Neuronal stem cell (in vitro differentiated cells): ENCODE results near the gene ABCA3.

Experiments used
- DNase-seq: peaks from one replicate; pipeline ENCODE4 v3.0.0-alpha.2; 2013; ENCODE audit warnings: low spot score
- H2AFZ ChIP-seq: one replicate; pipeline ENCODE4 v1.6.1; 2013; ENCODE audit warnings: mild to moderate bottlenecking, low read length, inconsistent platforms
- H2AK5ac ChIP-seq: 2 replicates; pipeline ENCODE4 v1.6.1; 2013; ENCODE audit warnings: low read depth, mild to moderate bottlenecking, inconsistent platforms, low read length, moderate library complexity, mixed read lengths
- H2BK120ac ChIP-seq: 2 replicates; pipeline ENCODE4 v1.6.1; 2013; ENCODE audit warnings: low read depth, mild to moderate bottlenecking, inconsistent platforms, low read length, moderate library complexity, mixed read lengths
- H2BK12ac ChIP-seq: one replicate; pipeline ENCODE4 v1.6.1; 2013; ENCODE audit warnings: low read length, inconsistent platforms
- H2BK15ac ChIP-seq: 2 replicates; pipeline ENCODE4 v1.6.1; 2013; ENCODE audit warnings: mild to moderate bottlenecking, low read length, inconsistent platforms, mixed read lengths
- H2BK5ac ChIP-seq: one replicate; pipeline ENCODE4 v1.6.1; 2013; ENCODE audit warnings: inconsistent platforms, mild to moderate bottlenecking, low read length, moderate library complexity
- H3K14ac ChIP-seq: one replicate; pipeline ENCODE4 v1.6.1; 2013; ENCODE audit warnings: low read length, inconsistent platforms
- H3K18ac ChIP-seq: 2 replicates; pipeline ENCODE4 v1.6.1; 2013; ENCODE audit warnings: low read length, inconsistent platforms
- H3K23ac ChIP-seq: 2 replicates; pipeline ENCODE4 v1.6.1; 2013; ENCODE audit warnings: low read depth, mild to moderate bottlenecking, mixed read lengths, low read length, inconsistent platforms; ENCODE audit not compliant: poor library complexity
- H3K27ac ChIP-seq: replicated peaks from 3 replicates; pipeline ENCODE4 v1.5.1; 2013; ENCODE audit warnings: low read length, inconsistent platforms
- H3K27me3 ChIP-seq, 3 experiments: 2 replicates each; pipeline ENCODE4 v1.6.1; 2013; ENCODE audit warnings: low read length in 3 of 3, mild to moderate bottlenecking in 2 of 3, inconsistent platforms in 1 of 3, low read depth in 1 of 3, mixed read lengths in 1 of 3, moderate library complexity in 1 of 3; ENCODE audit not compliant: control insufficient read depth in 3 of 3, insufficient read depth in 3 of 3
- H3K36me3 ChIP-seq, 2 donors: replicated peaks in 1 of 2; 2 replicates each; pipeline ENCODE4 v1.6.1; 2013; ENCODE audit warnings: low read length in 2 of 2; ENCODE audit not compliant: control insufficient read depth in 2 of 2, insufficient read depth in 2 of 2
- H3K4ac ChIP-seq: 2 replicates; pipeline ENCODE4 v1.6.1; 2013; ENCODE audit warnings: inconsistent platforms, mild to moderate bottlenecking, low read length, moderate library complexity
- H3K4me1 ChIP-seq, 2 donors: 1 replicate in 1 of 2; 2 replicates in 1 of 2; pipeline ENCODE4 v1.6.1; 2013; ENCODE audit warnings: low read length in 2 of 2, low read depth in 1 of 2; ENCODE audit not compliant: control insufficient read depth in 2 of 2, insufficient read depth in 1 of 2
- H3K4me2 ChIP-seq: one replicate; pipeline ENCODE4 v1.6.1; 2013; ENCODE audit warnings: mild to moderate bottlenecking, low read length, inconsistent platforms; ENCODE audit not compliant: insufficient read depth, poor library complexity, severe bottlenecking
- H3K4me3 ChIP-seq, 2 donors: 2 replicates each; pipeline ENCODE4 v1.5.1; 2013; ENCODE audit warnings: low read length in 2 of 2, mild to moderate bottlenecking in 2 of 2, inconsistent platforms in 1 of 2, moderate library complexity in 1 of 2
- H3K79me1 ChIP-seq: one replicate; pipeline ENCODE4 v1.6.1; 2013; ENCODE audit warnings: low read depth, mild to moderate bottlenecking, inconsistent platforms, low read length, moderate library complexity
- H3K9ac ChIP-seq: one replicate; pipeline ENCODE4 v1.6.1; 2013; ENCODE audit warnings: mild to moderate bottlenecking, low read depth, low read length, inconsistent platforms; ENCODE audit not compliant: poor library complexity
- H3K9me3 ChIP-seq, 2 donors: replicated peaks in 1 of 2; 2 replicates each; pipeline versions ENCODE3 to v1.6.1; 2013; ENCODE audit warnings: low read length in 2 of 2, mild to moderate bottlenecking in 2 of 2, inconsistent platforms in 1 of 2, low read depth in 1 of 2, mixed read lengths in 1 of 2, moderate library complexity in 1 of 2; ENCODE audit not compliant: control insufficient read depth in 2 of 2, insufficient read depth in 1 of 2
- H4K8ac ChIP-seq: one replicate; pipeline ENCODE4 v1.6.1; 2013; ENCODE audit warnings: low read depth, mild to moderate bottlenecking, inconsistent platforms, low read length, moderate library complexity
- H4K91ac ChIP-seq: one replicate; pipeline ENCODE4 v1.6.1; 2013; ENCODE audit warnings: low read length, low read depth, mild to moderate bottlenecking, inconsistent platforms; ENCODE audit not compliant: poor library complexity
- WGBS, 2 donors: extraction: QIAGEN DNeasy Blood & Tissue Kit; methylation state at CpG; one replicate each; pipeline ENCODE4 v1.1.7; 2013; ENCODE audit warnings: missing lambda C conversion rate in 2 of 2, mixed read lengths in 1 of 2; ENCODE audit not compliant: insufficient read length in 2 of 2, insufficient replicate concordance in 1 of 2; ENCODE audit errors: extremely low coverage in 2 of 2; 5-methylcytosine and 5-hydroxymethylcytosine counted together

The ABCA3 gene

GRCh38 chr16:2295056-2295798 is 45.3 kb downstream of the ABCA3 start:
- no peak overlapping the region for H3K4me2 ChIP-seq
- H4K91ac ChIP-seq: no peak overlapping the region
- no peak overlapping the region for H2AFZ ChIP-seq
- H3K4me1 ChIP-seq: no peaks in the 10 kb centered on the region
- H3K23ac ChIP-seq: no peak overlapping the region
- H2BK120ac ChIP-seq: no peak overlapping the region
- peak overlapping the region; percentile 30 for H2AK5ac ChIP-seq
- no peak overlapping the region for H2BK5ac ChIP-seq
- no peak overlapping the region for H2BK12ac ChIP-seq
- no peak overlapping the region for H3K18ac ChIP-seq
- no peak overlapping the region for H4K8ac ChIP-seq
- H3K9ac ChIP-seq: peak overlapping the region; percentile 7
- H2BK15ac ChIP-seq: no peak overlapping the region
- no peak overlapping the region for H3K4ac ChIP-seq
- H3K27me3 ChIP-seq: no peaks in the 10 kb centered on the region
- WGBS, 2 donors: no CpG with 5 or more reads among the region's 21 CpGs
- no peak overlapping the region for H3K14ac ChIP-seq
- peaks cover 0 to 11% of the 10 kb centered on the region in 2 donors for H3K36me3 ChIP-seq
- no peaks in the 10 kb centered on the region for H3K79me1 ChIP-seq
- H3K27ac ChIP-seq: no peak overlapping the region
- peaks cover 0 to 3% of the 10 kb centered on the region in 2 donors for H3K9me3 ChIP-seq
- no peak for DNase-seq
- no peak overlapping the region for H3K4me3 ChIP-seq

DNA sequence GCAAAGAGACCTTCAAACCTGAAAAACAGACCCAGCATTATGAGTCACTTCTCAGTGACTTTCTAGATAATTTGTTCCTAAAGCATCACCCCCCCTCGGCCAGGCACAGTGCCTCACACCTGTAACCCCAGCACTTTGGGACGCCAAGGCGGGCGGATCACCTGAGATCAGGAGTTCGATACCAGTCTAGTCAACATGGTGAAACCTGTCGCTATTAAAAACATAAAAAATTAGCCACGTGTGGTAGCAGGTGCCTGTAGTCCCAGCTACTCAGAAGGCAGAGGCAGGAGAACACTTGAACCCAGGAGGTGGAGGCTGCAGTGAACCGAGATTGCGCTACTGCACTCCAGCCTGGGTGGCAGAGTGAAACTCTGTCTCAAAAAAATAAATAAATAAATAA is 48.3 kb downstream of the ABCA3 start:
- H3K27ac ChIP-seq: no peak overlapping the region

GRCh38 chr16:2289282-2289681 is 51.2 kb downstream of the ABCA3 start:
- no peak overlapping the region for H2BK12ac ChIP-seq
- H3K9me3 ChIP-seq: no peaks in the 10 kb centered on the region
- no CpG with 5 or more reads among the region's 23 CpGs for WGBS, 2 donors

More for the DNA sequence above, 48.3 kb downstream of the ABCA3 start:
- Histone ChIP-seq H3K23ac (no peak overlapping the region), H2AK5ac (no peak overlapping the region), H3K4me2 (no peak overlapping the region), H2BK15ac (no peak overlapping the region), H3K36me3 (peaks cover 0 to 11% of the 10 kb centered on the region in 2 donors), H2AFZ (no peak overlapping the region), H2BK5ac (no peak overlapping the region), H3K4me1 (no peaks in the 10 kb centered on the region), H3K9me3 (peaks cover 0 to 3% of the 10 kb centered on the region in 2 donors), H3K14ac (no peak overlapping the region), H3K27me3 (no peaks in the 10 kb centered on the region), H3K9ac (no peak overlapping the region), H2BK120ac (no peak overlapping the region), H3K18ac (no peak overlapping the region), H2BK12ac (no peak overlapping the region), H3K79me1 (no peaks in the 10 kb centered on the region), H3K4me3 (no peak overlapping the region), H3K4ac (no peak overlapping the region), H4K8ac (no peak overlapping the region), H4K91ac (no peak overlapping the region)
- WGBS, 2 donors: no CpG with 5 or more reads among the region's 9 CpGs
- DNase-seq: no peak

DNA sequence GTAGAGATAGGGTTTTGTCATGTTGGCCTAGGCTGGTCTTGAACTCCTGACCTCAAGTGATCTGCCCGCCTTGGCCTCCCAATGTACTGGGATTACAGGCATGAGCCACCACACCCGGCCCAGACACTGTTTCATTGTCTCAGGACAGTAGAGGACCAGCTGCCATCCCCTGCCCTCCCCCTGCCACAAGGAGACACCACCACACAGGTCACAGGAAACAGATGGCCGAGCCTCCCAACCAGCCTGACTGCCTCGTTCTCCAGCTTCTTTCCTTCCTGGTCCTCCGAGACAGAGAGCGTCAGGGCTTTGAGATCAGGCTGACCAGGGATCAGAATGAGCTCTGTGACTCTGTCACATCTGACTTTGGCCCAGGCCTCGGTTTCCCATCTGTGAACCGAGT is 51.8 kb downstream of the ABCA3 start:
- Histone ChIP-seq H4K91ac (no peak overlapping the region), H3K4ac (no peak overlapping the region), H3K79me1 (no peaks in the 10 kb centered on the region), H3K4me3 (no peak overlapping the region), H2BK120ac (no peak overlapping the region), H2BK5ac (no peak overlapping the region), H2BK15ac (no peak overlapping the region), H3K9me3 (no peaks in the 10 kb centered on the region), H3K27me3 (no peaks in the 10 kb centered on the region), H4K8ac (no peak overlapping the region), H3K27ac (no peak overlapping the region), H3K4me2 (no peak overlapping the region), H3K9ac (no peak overlapping the region), H2BK12ac (no peak overlapping the region), H2AK5ac (no peak overlapping the region), H3K23ac (no peak overlapping the region), H2AFZ (no peak overlapping the region), H3K14ac (no peak overlapping the region), H3K4me1 (no peaks in the 10 kb centered on the region), H3K36me3 (peaks cover 0 to 6% of the 10 kb centered on the region in 2 donors), H3K18ac (no peak overlapping the region)
- no CpG with 5 or more reads among the region's 8 CpGs for WGBS, 2 donors
- no peak for DNase-seq

More at GRCh38 chr16:2289282-2289681, 51.2 kb downstream of the ABCA3 start:
- H2BK5ac ChIP-seq: no peak overlapping the region
- no peak overlapping the region for H2AK5ac ChIP-seq
- H3K4me3 ChIP-seq: no peak overlapping the region
- no peaks in the 10 kb centered on the region for H3K79me1 ChIP-seq
- peaks cover 0 to 6% of the 10 kb centered on the region in 2 donors for H3K36me3 ChIP-seq
- no peak overlapping the region for H3K23ac ChIP-seq
- H3K4me1 ChIP-seq: no peaks in the 10 kb centered on the region
- no peak overlapping the region for H2BK120ac ChIP-seq
- H3K18ac ChIP-seq: no peak overlapping the region
- no peak for DNase-seq
- no peak overlapping the region for H2AFZ ChIP-seq
- no peak overlapping the region for H3K14ac ChIP-seq
- no peak overlapping the region for H3K4me2 ChIP-seq
- no peak overlapping the region for H4K8ac ChIP-seq
- no peak overlapping the region for H2BK15ac ChIP-seq
- H3K9ac ChIP-seq: peak overlapping the region; percentile 10
- no peak overlapping the region for H3K4ac ChIP-seq
- no peaks in the 10 kb centered on the region for H3K27me3 ChIP-seq
- H4K91ac ChIP-seq: no peak overlapping the region
- no peak overlapping the region for H3K27ac ChIP-seq
